GM23338 (cell line): ENCODE results near the gene HRH2. TPM values are rescaled to one million over a fixed set of nuclear protein-coding genes. Genes with fewer than 3 reads are reported as not detected.

Source experiments
- ATAC-seq: fragments of 200-7000 bp; cut with Tn5 transposase; 3 replicates; pipeline ENCODE4 v1.9.1; 2020
- DNase-seq: peaks from one replicate; pipeline ENCODE4 v3.0.0-alpha.2; 2015; ENCODE audit warnings: low spot score
- H2AFZ ChIP-seq: fragments of 200-600 bp; sonication (generic); 2 replicates; pipeline ENCODE4 v1.8.0; 2016; ENCODE audit warnings: antibody characterized with exemption, mild to moderate bottlenecking, moderate library complexity
- H3F3A ChIP-seq: fragments of 200-600 bp; sonication (generic); replicated peaks from 2 replicates; pipeline ENCODE4 v1.8.0; 2017; ENCODE audit warnings: antibody characterized with exemption, mixed run types, low read depth
- H3K27ac ChIP-seq: fragments of 200-600 bp; sonication (generic); 2 replicates; pipeline ENCODE4 v1.6.1; 2016; ENCODE audit warnings: low read depth
- H3K27me3 ChIP-seq: fragments of 200-600 bp; sonication (generic); 2 replicates; pipeline ENCODE4 v1.8.0; 2016; ENCODE audit warnings: mild to moderate bottlenecking, mixed run types, moderate library complexity; ENCODE audit not compliant: insufficient read depth
- H3K36me3 ChIP-seq: fragments of 200-600 bp; sonication (generic); 2 replicates; pipeline ENCODE4 v1.8.0; 2016; ENCODE audit warnings: mild to moderate bottlenecking; ENCODE audit not compliant: insufficient read depth
- H3K4me1 ChIP-seq: fragments of 200-600 bp; sonication (generic); 2 replicates; pipeline ENCODE4 v1.8.0; 2016; ENCODE audit warnings: mild to moderate bottlenecking, moderate library complexity; ENCODE audit not compliant: insufficient read depth
- H3K4me2 ChIP-seq: fragments of 200-600 bp; sonication (generic); 2 replicates; pipeline ENCODE4 v1.7.1; 2017; ENCODE audit warnings: mixed run types
- H3K4me3 ChIP-seq: fragments of 200-600 bp; sonication (generic); 2 replicates; pipeline ENCODE4 v1.6.1; 2016; ENCODE audit warnings: mixed run types
- H3K79me2 ChIP-seq: fragments of 200-600 bp; sonication (generic); replicated peaks from 2 replicates; pipeline ENCODE4 v1.8.0; 2017; ENCODE audit warnings: mild to moderate bottlenecking; ENCODE audit not compliant: insufficient read depth
- H3K9me2 ChIP-seq: fragments of 200-600 bp; sonication (generic); 2 replicates; pipeline ENCODE4 v1.8.0; 2017; ENCODE audit not compliant: insufficient read depth
- H4K20me1 ChIP-seq: fragments of 200-600 bp; sonication (generic); replicated peaks from 2 replicates; pipeline ENCODE4 v1.8.0; 2017; ENCODE audit warnings: mild to moderate bottlenecking; ENCODE audit not compliant: insufficient read depth
- H3K27ac Mint-ChIP-seq: 2 replicates; pipeline ENCODE4 v1.8.0; 2020; ENCODE audit warnings: inconsistent platforms, mild to moderate bottlenecking, moderate library complexity, mixed read lengths
- H3K27me3 Mint-ChIP-seq: 3 replicates; pipeline ENCODE4 v1.8.0; 2022; ENCODE audit warnings: low read depth, mild to moderate bottlenecking, moderate library complexity, mixed read lengths, inconsistent platforms; ENCODE audit not compliant: insufficient read depth, poor library complexity
- H3K36me3 Mint-ChIP-seq: 3 replicates; pipeline ENCODE4 v1.8.0; 2021; ENCODE audit warnings: low read depth, mild to moderate bottlenecking, inconsistent platforms, moderate library complexity, mixed read lengths
- H3K4me1 Mint-ChIP-seq: 3 replicates; pipeline ENCODE4 v1.8.0; 2020; ENCODE audit warnings: mild to moderate bottlenecking, inconsistent platforms, mixed read lengths
- H3K4me3 Mint-ChIP-seq: 3 replicates; pipeline ENCODE4 v1.8.0; 2021; ENCODE audit warnings: moderate library complexity, mild to moderate bottlenecking, inconsistent platforms, mixed read lengths
- H3K9me3 Mint-ChIP-seq: 3 replicates; pipeline ENCODE4 v1.8.0; 2020; ENCODE audit warnings: moderate library complexity, mild to moderate bottlenecking, inconsistent platforms, mixed read lengths
- CREB1 ChIP-seq: fragments of 250-450 bp; sonication (Bioruptor Pico); IDR thresholded peaks from 2 replicates; pipeline ENCODE4 v1.5.0; 2020; ENCODE audit warnings: low read depth, mild to moderate bottlenecking, moderate library complexity
- EZH2 ChIP-seq: fragments of 200-600 bp; sonication (generic); IDR thresholded peaks from one replicate; pipeline ENCODE4 v1.8.0; 2017; ENCODE audit warnings: antibody characterized with exemption, mild to moderate bottlenecking, low read depth; ENCODE audit not compliant: unreplicated experiment
- EZH2phosphoT487 ChIP-seq: fragments of 200-600 bp; sonication (generic); IDR thresholded peaks from one replicate; pipeline ENCODE4 v1.8.1; 2018; ENCODE audit warnings: antibody characterized with exemption; ENCODE audit not compliant: unreplicated experiment
- JUNB ChIP-seq: IDR thresholded peaks from one replicate; pipeline ENCODE4 v1.6.1; 2016; ENCODE audit warnings: antibody characterized with exemption; ENCODE audit not compliant: unreplicated experiment
- NANOG ChIP-seq: IDR thresholded peaks from 2 replicates; pipeline ENCODE4 v1.6.1; 2016; ENCODE audit warnings: antibody characterized with exemption, borderline replicate concordance
- POLR2AphosphoS5 ChIP-seq: IDR thresholded peaks from 2 replicates; pipeline ENCODE4 v1.6.1; 2016; ENCODE audit warnings: antibody characterized with exemption, low read depth
- STAT1 ChIP-seq: IDR thresholded peaks from one replicate; pipeline ENCODE4 v1.6.1; 2016; ENCODE audit warnings: antibody characterized with exemption; ENCODE audit not compliant: unreplicated experiment
- ZNF114 ChIP-seq: fragments of 250-450 bp; sonication (Bioruptor Pico); IDR thresholded peaks from 2 replicates; pipeline ENCODE4 v1.5.0; 2020; ENCODE audit warnings: mild to moderate bottlenecking, moderate library complexity
- ZNF331 ChIP-seq: fragments of 250-450 bp; sonication (Bioruptor Pico); IDR thresholded peaks from 2 replicates; pipeline ENCODE4 v1.5.0; 2020; ENCODE audit warnings: low read depth, mild to moderate bottlenecking, moderate library complexity
- polyA plus RNA-seq: library from polyadenylated mRNA; unstranded; fragments of >200 nt; fragmentation: Nextera tagmentation; extraction: Ambion mirVana; gene quantifications from 2 replicates; pipeline ENCODE4 v1.2.1, GENCODE V29; 2016
- total RNA-seq: library from RNA; depleted of rRNA; stranded (reverse); fragments of >200 nt; shearing (Covaris generic); gene quantifications from 2 replicates; pipeline ENCODE4 v1.2.3, GENCODE V29; 2014
- TF ChIP-seq, protein P1 (sequence below): IDR thresholded peaks from 2 replicates; pipeline ENCODE4 v1.6.1; 2016; ENCODE audit warnings: antibody characterized with exemption
- TF ChIP-seq, protein P2 (sequence below): fragments of 250-450 bp; sonication (Bioruptor Pico); IDR thresholded peaks from 2 replicates; pipeline ENCODE4 v1.5.0; 2020; ENCODE audit warnings: mild to moderate bottlenecking, moderate library complexity
- TF ChIP-seq, protein P3 (sequence below): IDR thresholded peaks from one replicate; pipeline ENCODE4 v1.6.1; 2018; ENCODE audit warnings: antibody characterized with exemption; ENCODE audit not compliant: unreplicated experiment
- TF ChIP-seq, protein P4 (sequence below), 2 experiments: fragments of 200-600 bp in 1 of 2; sonication (generic) in 1 of 2; conservative IDR thresholded peaks; 2 replicates each; pipeline versions ENCODE4 v1.5.1 to v1.6.1; 2016 to 2017; ENCODE audit warnings: antibody characterized with exemption in 2 of 2, low read depth in 2 of 2, mild to moderate bottlenecking in 2 of 2, moderate library complexity in 1 of 2

HRH2 gene
- total and polyA plus RNA-seq, 2 experiments from 2014 or later = 6.8 to 7.0 TPM

DNA sequence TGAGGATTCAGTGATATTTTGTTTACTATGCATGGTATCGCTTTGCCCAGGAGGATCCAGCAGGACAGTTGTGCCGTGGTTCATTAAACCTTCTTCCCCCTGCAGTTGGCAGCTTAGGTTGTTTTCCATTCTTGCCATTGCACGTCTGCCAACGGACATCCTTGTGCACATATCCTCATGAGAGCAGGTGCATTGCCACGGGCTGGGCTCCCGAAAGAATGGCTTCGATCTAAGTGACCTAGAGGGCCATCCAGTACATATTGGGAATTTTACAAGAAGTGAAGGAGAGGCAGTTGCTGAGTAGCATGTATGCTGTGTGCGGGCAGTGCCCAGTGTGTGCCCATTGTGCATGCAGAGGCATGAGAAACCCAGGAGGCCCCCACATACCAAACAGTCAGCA lies 22.1 kb downstream of the HRH2 start:
- Histone ChIP-seq H3F3A (no peaks in the 10 kb centered on the region), H3K27me3 (no peaks in the 10 kb centered on the region), H4K20me1 (no peaks in the 10 kb centered on the region; the same call in 1 of the 2 replicates), H3K4me1 (no peaks in the 10 kb centered on the region; the same call in 1 of the 2 replicates), H3K9me2 (no peaks in the 10 kb centered on the region), H2AFZ (no peak overlapping the region), H3K36me3 (no peaks in the 10 kb centered on the region), H3K4me2 (no peak overlapping the region), H3K4me3 (no peak overlapping the region), H3K27ac (no peak overlapping the region), H3K79me2 (no peaks in the 10 kb centered on the region)
- no peak for TF ChIP-seq EZH2phosphoT487
- no peak for TF ChIP-seq ZNF114 (CRISPR knock-in tag)
- TF ChIP-seq, protein P1, sequence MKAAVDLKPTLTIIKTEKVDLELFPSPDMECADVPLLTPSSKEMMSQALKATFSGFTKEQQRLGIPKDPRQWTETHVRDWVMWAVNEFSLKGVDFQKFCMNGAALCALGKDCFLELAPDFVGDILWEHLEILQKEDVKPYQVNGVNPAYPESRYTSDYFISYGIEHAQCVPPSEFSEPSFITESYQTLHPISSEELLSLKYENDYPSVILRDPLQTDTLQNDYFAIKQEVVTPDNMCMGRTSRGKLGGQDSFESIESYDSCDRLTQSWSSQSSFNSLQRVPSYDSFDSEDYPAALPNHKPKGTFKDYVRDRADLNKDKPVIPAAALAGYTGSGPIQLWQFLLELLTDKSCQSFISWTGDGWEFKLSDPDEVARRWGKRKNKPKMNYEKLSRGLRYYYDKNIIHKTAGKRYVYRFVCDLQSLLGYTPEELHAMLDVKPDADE = no peak
- TF ChIP-seq, protein P2, sequence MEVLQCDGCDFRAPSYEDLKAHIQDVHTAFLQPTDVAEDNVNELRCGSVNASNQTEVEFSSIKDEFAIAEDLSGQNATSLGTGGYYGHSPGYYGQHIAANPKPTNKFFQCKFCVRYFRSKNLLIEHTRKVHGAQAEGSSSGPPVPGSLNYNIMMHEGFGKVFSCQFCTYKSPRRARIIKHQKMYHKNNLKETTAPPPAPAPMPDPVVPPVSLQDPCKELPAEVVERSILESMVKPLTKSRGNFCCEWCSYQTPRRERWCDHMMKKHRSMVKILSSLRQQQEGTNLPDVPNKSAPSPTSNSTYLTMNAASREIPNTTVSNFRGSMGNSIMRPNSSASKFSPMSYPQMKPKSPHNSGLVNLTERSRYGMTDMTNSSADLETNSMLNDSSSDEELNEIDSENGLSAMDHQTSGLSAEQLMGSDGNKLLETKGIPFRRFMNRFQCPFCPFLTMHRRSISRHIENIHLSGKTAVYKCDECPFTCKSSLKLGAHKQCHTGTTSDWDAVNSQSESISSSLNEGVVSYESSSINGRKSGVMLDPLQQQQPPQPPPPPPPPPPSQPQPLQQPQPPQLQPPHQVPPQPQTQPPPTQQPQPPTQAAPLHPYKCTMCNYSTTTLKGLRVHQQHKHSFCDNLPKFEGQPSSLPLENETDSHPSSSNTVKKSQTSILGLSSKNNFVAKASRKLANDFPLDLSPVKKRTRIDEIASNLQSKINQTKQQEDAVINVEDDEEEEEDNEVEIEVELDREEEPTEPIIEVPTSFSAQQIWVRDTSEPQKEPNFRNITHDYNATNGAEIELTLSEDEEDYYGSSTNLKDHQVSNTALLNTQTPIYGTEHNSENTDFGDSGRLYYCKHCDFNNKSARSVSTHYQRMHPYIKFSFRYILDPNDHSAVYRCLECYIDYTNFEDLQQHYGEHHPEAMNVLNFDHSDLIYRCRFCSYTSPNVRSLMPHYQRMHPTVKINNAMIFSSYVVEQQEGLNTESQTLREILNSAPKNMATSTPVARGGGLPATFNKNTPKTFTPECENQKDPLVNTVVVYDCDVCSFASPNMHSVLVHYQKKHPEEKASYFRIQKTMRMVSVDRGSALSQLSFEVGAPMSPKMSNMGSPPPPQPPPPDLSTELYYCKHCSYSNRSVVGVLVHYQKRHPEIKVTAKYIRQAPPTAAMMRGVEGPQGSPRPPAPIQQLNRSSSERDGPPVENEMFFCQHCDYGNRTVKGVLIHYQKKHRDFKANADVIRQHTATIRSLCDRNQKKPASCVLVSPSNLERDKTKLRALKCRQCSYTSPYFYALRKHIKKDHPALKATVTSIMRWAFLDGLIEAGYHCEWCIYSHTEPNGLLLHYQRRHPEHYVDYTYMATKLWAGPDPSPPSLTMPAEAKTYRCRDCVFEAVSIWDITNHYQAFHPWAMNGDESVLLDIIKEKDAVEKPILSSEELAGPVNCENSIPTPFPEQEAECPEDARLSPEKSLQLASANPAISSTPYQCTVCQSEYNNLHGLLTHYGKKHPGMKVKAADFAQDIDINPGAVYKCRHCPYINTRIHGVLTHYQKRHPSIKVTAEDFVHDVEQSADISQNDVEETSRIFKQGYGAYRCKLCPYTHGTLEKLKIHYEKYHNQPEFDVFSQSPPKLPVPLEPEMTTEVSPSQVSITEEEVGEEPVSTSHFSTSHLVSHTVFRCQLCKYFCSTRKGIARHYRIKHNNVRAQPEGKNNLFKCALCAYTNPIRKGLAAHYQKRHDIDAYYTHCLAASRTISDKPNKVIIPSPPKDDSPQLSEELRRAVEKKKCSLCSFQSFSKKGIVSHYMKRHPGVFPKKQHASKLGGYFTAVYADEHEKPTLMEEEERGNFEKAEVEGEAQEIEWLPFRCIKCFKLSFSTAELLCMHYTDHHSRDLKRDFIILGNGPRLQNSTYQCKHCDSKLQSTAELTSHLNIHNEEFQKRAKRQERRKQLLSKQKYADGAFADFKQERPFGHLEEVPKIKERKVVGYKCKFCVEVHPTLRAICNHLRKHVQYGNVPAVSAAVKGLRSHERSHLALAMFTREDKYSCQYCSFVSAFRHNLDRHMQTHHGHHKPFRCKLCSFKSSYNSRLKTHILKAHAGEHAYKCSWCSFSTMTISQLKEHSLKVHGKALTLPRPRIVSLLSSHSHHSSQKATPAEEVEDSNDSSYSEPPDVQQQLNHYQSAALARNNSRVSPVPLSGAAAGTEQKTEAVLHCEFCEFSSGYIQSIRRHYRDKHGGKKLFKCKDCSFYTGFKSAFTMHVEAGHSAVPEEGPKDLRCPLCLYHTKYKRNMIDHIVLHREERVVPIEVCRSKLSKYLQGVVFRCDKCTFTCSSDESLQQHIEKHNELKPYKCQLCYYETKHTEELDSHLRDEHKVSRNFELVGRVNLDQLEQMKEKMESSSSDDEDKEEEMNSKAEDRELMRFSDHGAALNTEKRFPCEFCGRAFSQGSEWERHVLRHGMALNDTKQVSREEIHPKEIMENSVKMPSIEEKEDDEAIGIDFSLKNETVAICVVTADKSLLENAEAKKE (CRISPR knock-in tag) = no peak
- TF ChIP-seq STAT1 = no peak
- no peak for TF ChIP-seq JUNB
- no peak for TF ChIP-seq ZNF331 (CRISPR knock-in tag)
- TF ChIP-seq, protein P3, sequence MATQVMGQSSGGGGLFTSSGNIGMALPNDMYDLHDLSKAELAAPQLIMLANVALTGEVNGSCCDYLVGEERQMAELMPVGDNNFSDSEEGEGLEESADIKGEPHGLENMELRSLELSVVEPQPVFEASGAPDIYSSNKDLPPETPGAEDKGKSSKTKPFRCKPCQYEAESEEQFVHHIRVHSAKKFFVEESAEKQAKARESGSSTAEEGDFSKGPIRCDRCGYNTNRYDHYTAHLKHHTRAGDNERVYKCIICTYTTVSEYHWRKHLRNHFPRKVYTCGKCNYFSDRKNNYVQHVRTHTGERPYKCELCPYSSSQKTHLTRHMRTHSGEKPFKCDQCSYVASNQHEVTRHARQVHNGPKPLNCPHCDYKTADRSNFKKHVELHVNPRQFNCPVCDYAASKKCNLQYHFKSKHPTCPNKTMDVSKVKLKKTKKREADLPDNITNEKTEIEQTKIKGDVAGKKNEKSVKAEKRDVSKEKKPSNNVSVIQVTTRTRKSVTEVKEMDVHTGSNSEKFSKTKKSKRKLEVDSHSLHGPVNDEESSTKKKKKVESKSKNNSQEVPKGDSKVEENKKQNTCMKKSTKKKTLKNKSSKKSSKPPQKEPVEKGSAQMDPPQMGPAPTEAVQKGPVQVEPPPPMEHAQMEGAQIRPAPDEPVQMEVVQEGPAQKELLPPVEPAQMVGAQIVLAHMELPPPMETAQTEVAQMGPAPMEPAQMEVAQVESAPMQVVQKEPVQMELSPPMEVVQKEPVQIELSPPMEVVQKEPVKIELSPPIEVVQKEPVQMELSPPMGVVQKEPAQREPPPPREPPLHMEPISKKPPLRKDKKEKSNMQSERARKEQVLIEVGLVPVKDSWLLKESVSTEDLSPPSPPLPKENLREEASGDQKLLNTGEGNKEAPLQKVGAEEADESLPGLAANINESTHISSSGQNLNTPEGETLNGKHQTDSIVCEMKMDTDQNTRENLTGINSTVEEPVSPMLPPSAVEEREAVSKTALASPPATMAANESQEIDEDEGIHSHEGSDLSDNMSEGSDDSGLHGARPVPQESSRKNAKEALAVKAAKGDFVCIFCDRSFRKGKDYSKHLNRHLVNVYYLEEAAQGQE = no peak
- no peak for TF ChIP-seq EZH2
- TF ChIP-seq, protein P4, sequence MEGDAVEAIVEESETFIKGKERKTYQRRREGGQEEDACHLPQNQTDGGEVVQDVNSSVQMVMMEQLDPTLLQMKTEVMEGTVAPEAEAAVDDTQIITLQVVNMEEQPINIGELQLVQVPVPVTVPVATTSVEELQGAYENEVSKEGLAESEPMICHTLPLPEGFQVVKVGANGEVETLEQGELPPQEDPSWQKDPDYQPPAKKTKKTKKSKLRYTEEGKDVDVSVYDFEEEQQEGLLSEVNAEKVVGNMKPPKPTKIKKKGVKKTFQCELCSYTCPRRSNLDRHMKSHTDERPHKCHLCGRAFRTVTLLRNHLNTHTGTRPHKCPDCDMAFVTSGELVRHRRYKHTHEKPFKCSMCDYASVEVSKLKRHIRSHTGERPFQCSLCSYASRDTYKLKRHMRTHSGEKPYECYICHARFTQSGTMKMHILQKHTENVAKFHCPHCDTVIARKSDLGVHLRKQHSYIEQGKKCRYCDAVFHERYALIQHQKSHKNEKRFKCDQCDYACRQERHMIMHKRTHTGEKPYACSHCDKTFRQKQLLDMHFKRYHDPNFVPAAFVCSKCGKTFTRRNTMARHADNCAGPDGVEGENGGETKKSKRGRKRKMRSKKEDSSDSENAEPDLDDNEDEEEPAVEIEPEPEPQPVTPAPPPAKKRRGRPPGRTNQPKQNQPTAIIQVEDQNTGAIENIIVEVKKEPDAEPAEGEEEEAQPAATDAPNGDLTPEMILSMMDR (conservative IDR thresholded peaks at IDR 0.05; ENCODE audit: low read depth in 2 of 2) = no peak
- no peak for TF ChIP-seq CREB1 (CRISPR knock-in tag)
- TF ChIP-seq NANOG = no peak
- no peak for TF ChIP-seq POLR2AphosphoS5
- peaks cover 26% of the 10 kb centered on the region for H3K4me1 Mint-ChIP-seq
- H3K9me3 Mint-ChIP-seq = no peaks in the 10 kb centered on the region; the same call in 2 of the 3 replicates
- H3K27me3 Mint-ChIP-seq = peaks cover 2% of the 10 kb centered on the region
- peaks cover 15% of the 10 kb centered on the region for H3K36me3 Mint-ChIP-seq
- no peak overlapping the region for H3K4me3 Mint-ChIP-seq
- DNase-seq = no peak
- no peak for ATAC-seq
- no peak overlapping the region for H3K27ac Mint-ChIP-seq
